ENCODE data around the gene CDKN2D. TPM values are rescaled to one million over a fixed set of nuclear protein-coding genes. Genes with fewer than 3 reads are reported as not detected.
"Not testable (repeated sequence)": the region's sequence is repeated elsewhere in the genome, so short reads cannot be mapped to it uniquely, and the experiment has no call there.

CDKN2D gene
- total RNA-seq, 1 donor from 2014 or later, result 5.4 TPM

GRCh38 chr19:10543059-10543419, 25.7 kb downstream of the CDKN2D start:
- Mint-ChIP-seq H3K4me1 (ENCODE audit: low read depth, unreplicated experiment) (no peaks in the 10 kb centered on the region), H3K36me3 (ENCODE audit: low read depth, unreplicated experiment) (no peaks in the 10 kb centered on the region), H3K27ac (ENCODE audit: unreplicated experiment) (no peak overlapping the region), H3K4me3 (ENCODE audit: unreplicated experiment) (peak overlapping the region; percentile 82), H3K27me3 (ENCODE audit: low read depth, unreplicated experiment) (peaks cover 13% of the 10 kb centered on the region), H3K9me3 (ENCODE audit: unreplicated experiment) (no peaks in the 10 kb centered on the region)
- DNase-seq (ENCODE audit: low read depth), result no peak
- peaks cover 6% of the 10 kb centered on the region for H3K4me1 ChIP-seq (ENCODE audit: insufficient read depth, low read length)
- no peaks in the 10 kb centered on the region for H3K36me3 ChIP-seq (ENCODE audit: insufficient read depth, low read length)
- no peak for FAIRE-seq
- H3K4me2 ChIP-seq (ENCODE audit: low read length), result peak overlapping the region; percentile 98
- no peaks in the 10 kb centered on the region for H3K9me3 ChIP-seq (ENCODE audit: insufficient read depth, low read depth, low read length)
- peaks cover 28% of the 10 kb centered on the region for H3K79me2 ChIP-seq (ENCODE audit: insufficient read depth, low read length)
- H3K27ac ChIP-seq (ENCODE audit: low read depth, low read length), result no peak overlapping the region
- H3K27me3 ChIP-seq (ENCODE audit: insufficient read depth, low read length), result peaks cover 3% of the 10 kb centered on the region
- H3K9ac ChIP-seq (ENCODE audit: low read length), result no peak overlapping the region
- no peak overlapping the region for H2AFZ ChIP-seq (ENCODE audit: low read depth, low read length)
- H3K4me3 ChIP-seq (ENCODE audit: insufficient read depth, low read depth, low read length), result no peak overlapping the region
- peaks cover 12% of the 10 kb centered on the region for H4K20me1 ChIP-seq (ENCODE audit: insufficient read depth, low read length)
- no peak for TF ChIP-seq EZH2 (IDR thresholded peaks at IDR 0.05; ENCODE audit: insufficient read depth, low read length)
- TF ChIP-seq CTCF (IDR thresholded peaks at IDR 0.05; ENCODE audit: insufficient read depth, low read depth, low read length), result no peak

GRCh38 chr19:10539016-10539415, 29.8 kb downstream of the CDKN2D start:
- not testable (repeated sequence) for H2AFZ ChIP-seq (ENCODE audit: low read depth, low read length); H3K9me3 ChIP-seq (ENCODE audit: insufficient read depth, low read depth, low read length); H3K4me2 ChIP-seq (ENCODE audit: low read length); H3K36me3 Mint-ChIP-seq (ENCODE audit: low read depth, unreplicated experiment); H3K36me3 ChIP-seq (ENCODE audit: insufficient read depth, low read length); H4K20me1 ChIP-seq (ENCODE audit: insufficient read depth, low read length); H3K4me3 ChIP-seq (ENCODE audit: insufficient read depth, low read depth, low read length); H3K4me1 ChIP-seq (ENCODE audit: insufficient read depth, low read length); H3K27ac Mint-ChIP-seq (ENCODE audit: unreplicated experiment); H3K4me1 Mint-ChIP-seq (ENCODE audit: low read depth, unreplicated experiment); DNase-seq (ENCODE audit: low read depth); H3K79me2 ChIP-seq (ENCODE audit: insufficient read depth, low read length); H3K27ac ChIP-seq (ENCODE audit: low read depth, low read length); H3K9ac ChIP-seq (ENCODE audit: low read length); H3K4me3 Mint-ChIP-seq (ENCODE audit: unreplicated experiment); FAIRE-seq; H3K9me3 Mint-ChIP-seq (ENCODE audit: unreplicated experiment)
- peaks cover 24% of the 10 kb centered on the region for H3K27me3 Mint-ChIP-seq (ENCODE audit: low read depth, unreplicated experiment)
- H3K27me3 ChIP-seq (ENCODE audit: insufficient read depth, low read length), result peaks cover 10% of the 10 kb centered on the region

DNA sequence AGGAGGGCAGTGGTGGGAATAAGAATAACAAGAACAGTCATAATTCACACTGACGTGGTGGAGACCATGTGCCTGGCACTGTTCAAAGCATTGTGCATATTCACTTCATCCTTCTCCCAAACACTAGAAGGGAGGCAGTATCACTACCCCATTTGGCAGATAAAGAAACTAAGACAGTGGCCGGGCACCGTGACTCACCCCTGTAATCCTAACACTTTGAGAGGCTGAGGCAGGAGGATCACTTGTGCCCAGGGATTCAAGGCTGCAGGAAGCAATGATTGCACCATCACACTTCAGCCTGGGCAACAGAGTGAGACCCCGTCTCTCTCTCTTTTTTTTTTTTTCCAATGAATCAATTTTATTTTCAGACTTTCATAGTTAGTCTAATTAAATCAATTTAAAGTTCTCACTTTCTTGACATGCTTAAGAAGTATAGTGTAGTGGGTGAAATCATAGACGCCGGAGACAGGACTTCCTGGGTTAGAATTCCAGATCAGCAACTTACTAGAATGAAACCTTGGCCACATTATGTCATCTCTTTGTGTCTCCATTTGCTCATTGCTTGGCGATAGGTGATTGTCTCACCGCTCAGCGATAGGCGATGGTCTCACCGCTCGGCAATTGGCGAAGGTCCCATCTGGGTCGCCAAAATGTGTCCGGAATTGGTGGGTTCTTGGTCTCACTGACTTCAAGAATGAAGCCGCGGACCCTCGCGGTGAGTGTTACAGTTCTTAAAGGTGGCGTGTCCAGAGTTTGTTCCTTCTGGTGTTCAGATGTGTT, 30.4 kb downstream of the CDKN2D start:
- TF ChIP-seq CTCF (IDR thresholded peaks at IDR 0.05; ENCODE audit: insufficient read depth, low read depth, low read length) (no peak), EZH2 (IDR thresholded peaks at IDR 0.05; ENCODE audit: insufficient read depth, low read length) (no peak)
- Histone ChIP-seq H3K4me1 (ENCODE audit: insufficient read depth, low read length) (no peaks in the 10 kb centered on the region), H3K27me3 (ENCODE audit: insufficient read depth, low read length) (peaks cover 10% of the 10 kb centered on the region), H3K27ac (ENCODE audit: low read depth, low read length) (no peak overlapping the region), H2AFZ (ENCODE audit: low read depth, low read length) (no peak overlapping the region), H3K4me3 (ENCODE audit: insufficient read depth, low read depth, low read length) (no peak overlapping the region), H3K36me3 (ENCODE audit: insufficient read depth, low read length) (no peaks in the 10 kb centered on the region), H3K4me2 (ENCODE audit: low read length) (no peak overlapping the region), H3K9me3 (ENCODE audit: insufficient read depth, low read depth, low read length) (no peaks in the 10 kb centered on the region), H3K79me2 (ENCODE audit: insufficient read depth, low read length) (no peaks in the 10 kb centered on the region), H4K20me1 (ENCODE audit: insufficient read depth, low read length) (no peaks in the 10 kb centered on the region), H3K9ac (ENCODE audit: low read length) (no peak overlapping the region)
- Mint-ChIP-seq H3K9me3 (ENCODE audit: unreplicated experiment) (no peaks in the 10 kb centered on the region), H3K27me3 (ENCODE audit: low read depth, unreplicated experiment) (peaks cover 24% of the 10 kb centered on the region), H3K36me3 (ENCODE audit: low read depth, unreplicated experiment) (no peaks in the 10 kb centered on the region), H3K27ac (ENCODE audit: unreplicated experiment) (no peak overlapping the region), H3K4me1 (ENCODE audit: low read depth, unreplicated experiment) (peaks cover 2% of the 10 kb centered on the region), H3K4me3 (ENCODE audit: unreplicated experiment) (no peak overlapping the region)
- FAIRE-seq, result no peak
- DNase-seq (ENCODE audit: low read depth), result no peak
